B cell (primary cell): ENCODE measurements around the gene POLD2.
"Not testable (repeated sequence)": the region's sequence is repeated elsewhere in the genome, so short reads cannot be mapped to it uniquely, and the experiment has no call there.

Experiments
- EZH2 ChIP-seq: IDR thresholded peaks from 2 replicates; pipeline ENCODE4 v1.6.1; 2012; ENCODE audit warnings: borderline replicate concordance, low read depth, mild to moderate bottlenecking, moderate library complexity, low read length; ENCODE audit not compliant: insufficient read depth, poor library complexity, severe bottlenecking
- TF ChIP-seq, protein P1 (sequence below): fragments of 200-600 bp; IDR thresholded peaks from one replicate; pipeline ENCODE4 v1.8.0; 2022; ENCODE audit warnings: antibody characterized with exemption, mild to moderate bottlenecking

GRCh38 chr7:44171901-44172300 is 48.6 kb upstream of the POLD2 start:
- TF ChIP-seq, protein P1, sequence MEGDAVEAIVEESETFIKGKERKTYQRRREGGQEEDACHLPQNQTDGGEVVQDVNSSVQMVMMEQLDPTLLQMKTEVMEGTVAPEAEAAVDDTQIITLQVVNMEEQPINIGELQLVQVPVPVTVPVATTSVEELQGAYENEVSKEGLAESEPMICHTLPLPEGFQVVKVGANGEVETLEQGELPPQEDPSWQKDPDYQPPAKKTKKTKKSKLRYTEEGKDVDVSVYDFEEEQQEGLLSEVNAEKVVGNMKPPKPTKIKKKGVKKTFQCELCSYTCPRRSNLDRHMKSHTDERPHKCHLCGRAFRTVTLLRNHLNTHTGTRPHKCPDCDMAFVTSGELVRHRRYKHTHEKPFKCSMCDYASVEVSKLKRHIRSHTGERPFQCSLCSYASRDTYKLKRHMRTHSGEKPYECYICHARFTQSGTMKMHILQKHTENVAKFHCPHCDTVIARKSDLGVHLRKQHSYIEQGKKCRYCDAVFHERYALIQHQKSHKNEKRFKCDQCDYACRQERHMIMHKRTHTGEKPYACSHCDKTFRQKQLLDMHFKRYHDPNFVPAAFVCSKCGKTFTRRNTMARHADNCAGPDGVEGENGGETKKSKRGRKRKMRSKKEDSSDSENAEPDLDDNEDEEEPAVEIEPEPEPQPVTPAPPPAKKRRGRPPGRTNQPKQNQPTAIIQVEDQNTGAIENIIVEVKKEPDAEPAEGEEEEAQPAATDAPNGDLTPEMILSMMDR = not testable (repeated sequence)
- not testable (repeated sequence) for TF ChIP-seq EZH2
